Esophagus muscularis mucosa (tissue), 4 donors: ENCODE results near the gene ATF4.

Source experiments
- CTCF ChIP-seq, 3 experiments: fragments of 200-600 bp in 2 of 3; fragments of 450-650 bp in 1 of 3; sonication (generic) in 2 of 3; IDR thresholded peaks; one replicate each; pipeline ENCODE4 v1.5.1; 2017 to 2019; ENCODE audit warnings: antibody characterized with exemption in 3 of 3, mild to moderate bottlenecking in 2 of 3, moderate library complexity in 1 of 3
- EP300 ChIP-seq: sonication (generic); formaldehyde crosslinking; IDR thresholded peaks from one replicate; pipeline ENCODE4 v1.6.1; 2017; ENCODE audit warnings: antibody characterized with exemption
- POLR2A ChIP-seq: fragments of 450-650 bp; IDR thresholded peaks from one replicate; pipeline ENCODE4 v1.6.1; 2017; ENCODE audit warnings: antibody characterized with exemption, moderate library complexity, mild to moderate bottlenecking, low read depth
- POLR2AphosphoS5 ChIP-seq, 2 donors: sonication (generic); formaldehyde crosslinking; IDR thresholded peaks; one replicate each; pipeline ENCODE4 v1.6.1; 2017; ENCODE audit warnings: antibody characterized with exemption in 2 of 2

GRCh38 chr22:39568278-39568981 is 48.1 kb downstream of the ATF4 start:
- TF ChIP-seq CTCF (IDR thresholded peaks at IDR 0.05) (no peak), POLR2A (no peak), POLR2AphosphoS5 (IDR thresholded peaks at IDR 0.05) (no peak), EP300 (no peak)
